ENCODE results near the gene RIPPLY3.

GRCh38 chr21:37036177-37036576, 29.7 kb downstream of the RIPPLY3 start:
- TF ChIP-seq CTCF (IDR thresholded peaks at IDR 0.05) (no peak), POLR2A (IDR thresholded peaks at IDR 0.05) (no peak)
